Measurements from ENCODE around the gene EPB41.

EPB41 gene

Small RNAs within 50 kb of the gene (small RNA-seq; reads per million reads assigned to genes)
- gene RF00017 (0 reads per million in 2 experiments), gene RF00019 (0 reads per million in 2 experiments)
